NCI-H460 (cell line): ENCODE results near the gene MTX3. TPM values are rescaled to one million over a fixed set of nuclear protein-coding genes. Genes with fewer than 3 reads are reported as not detected.

ENCODE experiments used
- DNase-seq: peaks from one replicate; pipeline ENCODE4 v3.0.0-alpha.2; 2016; ENCODE audit warnings: low read depth; ENCODE audit errors: extremely low read depth
- total RNA-seq: library from RNA; depleted of rRNA; stranded (reverse); fragments of >200 nt; shearing (Covaris generic); gene quantifications from 2 replicates; pipeline ENCODE4 v1.2.3, GENCODE V29; 2014

The MTX3 gene
- total RNA-seq, 1 experiment from 2014 or later: 46.9 TPM

- DNase-seq: no peak
Observed at GRCh38 chr5:79984363-79984762, 6.7 kb downstream of the MTX3 start.

- DNase-seq: no peak
Observed at GRCh38 chr5:79983618-79984017, 7.4 kb downstream of the MTX3 start.

- DNase-seq: no peak
Observed at GRCh38 chr5:79982136-79982535, 8.9 kb downstream of the MTX3 start.

- DNase-seq: no peak
Observed at GRCh38 chr5:79976759-79977515, 14.1 kb downstream of the MTX3 start.

DNA sequence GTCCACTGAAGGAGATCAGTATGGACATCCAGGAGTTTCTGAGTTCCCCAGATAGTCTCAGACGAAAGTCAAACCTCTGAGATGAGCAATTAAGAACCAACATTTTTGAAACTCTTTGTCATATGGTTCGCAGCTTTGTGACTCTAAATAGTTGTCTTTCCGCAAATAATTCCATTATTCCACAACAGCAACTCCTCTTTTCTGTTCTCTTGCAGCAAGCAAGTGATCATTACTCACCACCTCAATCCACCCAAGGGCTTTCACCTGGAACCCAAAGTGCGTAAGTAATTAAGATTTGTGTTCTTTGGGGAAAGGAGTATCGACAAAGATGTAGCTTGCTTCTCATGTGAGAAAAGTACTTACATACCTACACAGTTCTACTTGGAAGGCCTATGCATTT is 15.6 kb downstream of the MTX3 start:
- no peak for DNase-seq

- no peak for DNase-seq
Observed at GRCh38 chr5:79974886-79975285, 16.2 kb downstream of the MTX3 start.

DNA sequence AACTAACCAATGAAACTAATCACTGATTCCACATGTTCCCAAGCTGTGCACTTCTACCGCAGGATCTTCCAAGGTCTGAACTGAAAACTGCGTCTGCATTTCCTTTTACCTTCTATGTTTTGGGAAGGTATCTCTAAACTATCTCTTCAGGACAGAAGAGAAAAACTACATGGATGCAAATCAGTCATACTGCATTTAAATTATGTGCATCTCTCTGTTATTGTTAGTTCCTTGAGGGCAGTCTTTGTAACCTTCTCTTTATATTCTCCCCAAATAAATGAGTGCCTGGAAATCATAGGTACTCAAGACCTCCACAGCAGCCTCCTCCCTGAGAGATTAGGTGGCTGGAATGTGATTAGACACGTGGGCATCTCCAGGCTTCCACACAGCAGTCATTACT is 17.1 kb downstream of the MTX3 start:
- no peak for DNase-seq

DNA sequence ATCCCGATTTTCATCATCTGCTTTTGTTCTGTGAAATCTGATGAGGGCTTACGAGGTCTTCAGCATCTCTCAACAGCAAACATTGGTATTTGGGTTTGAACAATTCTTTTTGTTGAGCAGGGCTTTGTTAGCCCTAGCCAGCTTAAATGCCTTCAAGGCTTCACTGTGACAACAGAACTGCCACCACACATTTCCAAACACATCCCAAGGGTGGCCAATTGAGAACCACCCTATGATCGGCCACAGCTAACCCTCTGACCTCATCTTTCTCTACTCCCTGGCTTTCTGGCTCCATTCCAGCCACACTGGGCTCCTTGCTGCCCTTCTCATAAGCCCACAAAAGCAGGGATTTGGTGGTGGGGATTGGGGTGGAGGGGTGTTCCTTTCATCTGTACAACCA is 17.6 kb downstream of the MTX3 start:
- no peak for DNase-seq

GRCh38 chr5:79971156-79971555 is 19.9 kb downstream of the MTX3 start:
- DNase-seq: no peak

DNA sequence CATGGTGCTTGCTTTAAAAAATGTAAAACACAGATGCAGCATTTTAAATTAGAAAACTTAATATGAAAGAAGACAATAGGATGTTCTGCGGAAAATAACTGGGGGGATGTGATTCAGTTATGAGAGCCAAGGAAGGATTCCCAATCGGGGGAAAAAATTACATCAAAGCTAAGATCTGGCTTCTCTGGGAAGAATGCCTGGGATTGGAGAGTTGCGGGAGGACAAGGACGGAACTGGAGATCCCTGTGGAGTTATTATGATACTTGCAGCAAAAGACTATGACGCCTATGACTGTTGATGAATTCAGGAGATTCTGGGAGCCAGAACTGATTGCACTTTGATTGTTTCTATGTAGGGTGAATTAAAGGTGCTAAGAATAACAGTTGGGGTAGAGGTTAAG is 24.6 kb downstream of the MTX3 start:
- no peak for DNase-seq

GRCh38 chr5:79964136-79964535 is 26.9 kb downstream of the MTX3 start:
- no peak for DNase-seq

DNA sequence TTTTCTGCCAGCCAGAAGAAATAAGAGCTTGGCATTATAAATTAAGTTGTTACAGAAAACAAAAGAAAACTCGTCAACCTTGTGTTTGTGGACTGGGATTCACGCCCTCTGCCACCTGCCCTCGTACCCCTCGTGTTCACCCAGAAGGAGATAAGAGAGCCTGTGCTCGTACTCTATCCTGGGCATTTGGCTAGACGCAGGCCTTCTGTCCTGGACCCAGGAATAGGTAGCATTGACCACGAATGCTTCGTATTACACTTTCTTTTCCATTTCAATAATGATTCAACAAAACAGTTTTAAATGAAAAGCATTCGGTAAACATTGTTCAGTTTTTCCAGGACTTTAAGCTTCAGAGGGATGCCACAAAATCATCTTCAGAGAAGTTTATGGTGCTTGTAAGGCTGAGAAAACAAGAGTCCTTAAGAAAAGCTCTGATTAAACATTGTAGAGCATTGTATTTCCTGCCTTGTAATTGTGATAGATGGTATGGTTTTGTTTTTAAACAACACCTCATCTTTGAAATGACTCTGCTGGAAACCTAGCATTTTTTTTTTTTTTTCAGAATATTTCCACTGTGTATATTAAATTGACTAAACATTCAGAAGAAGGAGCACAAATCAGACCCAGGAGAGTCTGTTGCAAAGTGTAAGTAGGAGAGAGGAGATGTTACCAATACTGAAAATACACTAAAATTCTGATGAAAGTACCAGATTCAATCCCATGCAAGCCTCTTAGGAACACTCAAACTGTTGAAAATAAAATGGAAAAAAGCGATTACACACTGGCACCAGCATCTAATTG is 27.6 kb downstream of the MTX3 start:
- no peak for DNase-seq

- DNase-seq: no peak
Observed at GRCh38 chr5:79962575-79963222, 28.4 kb downstream of the MTX3 start.

GRCh38 chr5:79961716-79962574 is 29.1 kb downstream of the MTX3 start:
- no peak for DNase-seq

DNA sequence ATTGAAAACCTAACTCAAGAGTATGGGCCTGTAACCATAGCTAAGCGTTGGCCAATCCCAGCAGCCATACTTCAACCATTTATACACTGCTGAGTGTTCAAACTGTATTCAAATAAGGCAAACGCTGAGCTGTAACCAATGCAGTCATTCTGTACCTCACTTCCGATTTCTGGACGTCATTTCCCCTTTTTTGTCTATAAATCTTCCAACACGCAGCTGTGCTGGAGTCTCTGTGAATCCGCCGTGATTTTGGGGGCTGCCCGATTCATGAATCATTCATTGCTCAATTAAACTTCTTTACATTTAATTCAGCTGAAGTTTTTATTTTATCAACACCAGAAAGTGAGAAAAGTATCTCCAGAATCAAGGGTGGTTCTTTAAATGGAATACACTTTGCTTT is 31.7 kb downstream of the MTX3 start:
- DNase-seq: no peak

- DNase-seq: no peak
Observed at GRCh38 chr5:79955941-79956670, 35.0 kb downstream of the MTX3 start.

DNA sequence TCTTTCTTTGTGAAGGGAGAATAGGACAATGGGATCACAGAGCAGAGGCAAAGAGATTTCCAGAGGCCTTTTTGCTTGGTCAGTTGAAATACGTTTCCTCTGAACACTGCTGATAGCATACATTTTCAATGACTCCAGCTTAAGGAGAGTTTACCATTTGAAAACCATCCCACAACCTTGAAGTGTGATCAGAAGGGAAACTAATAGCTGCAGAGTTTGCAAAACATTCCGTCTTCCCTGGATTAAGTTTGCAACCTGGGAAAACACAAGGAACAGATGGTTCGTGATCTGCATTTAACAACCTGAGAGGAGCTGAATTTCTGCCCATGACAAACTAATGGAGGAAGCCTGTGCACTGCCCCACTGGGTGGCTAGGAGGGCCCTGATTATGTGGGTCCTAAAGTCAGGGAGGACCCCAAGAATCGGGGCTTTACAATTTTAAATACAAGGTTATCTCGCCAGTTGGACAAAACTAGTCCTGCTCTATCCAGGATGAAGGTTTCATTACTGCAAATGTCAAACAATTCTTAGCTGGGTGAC is 35.6 kb downstream of the MTX3 start:
- DNase-seq: no peak

DNA sequence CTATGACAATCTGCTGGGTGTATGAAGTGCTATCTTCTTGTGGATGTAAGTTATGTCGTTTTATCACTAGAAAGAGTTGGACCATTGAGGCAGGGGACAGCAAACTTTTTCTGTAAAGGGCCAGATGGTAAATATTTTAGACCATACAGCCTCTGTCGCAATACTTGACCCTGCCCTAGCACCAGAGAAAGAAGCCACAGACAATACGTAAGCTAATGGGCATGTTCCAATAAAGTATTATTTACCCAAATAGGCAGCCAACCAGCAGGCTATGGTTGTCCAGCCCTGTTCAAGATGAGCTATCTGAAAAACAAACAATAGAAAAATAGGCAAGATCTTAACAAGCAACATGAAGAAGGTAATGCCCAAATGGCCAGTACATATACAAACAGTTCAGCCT is 36.4 kb downstream of the MTX3 start:
- no peak for DNase-seq

- no peak for DNase-seq
Observed at GRCh38 chr5:79947567-79947966, 43.5 kb downstream of the MTX3 start.

GRCh38 chr5:79938468-79938867 is 52.6 kb downstream of the MTX3 start:
- DNase-seq: no peak
